Measurements from ENCODE around the gene BCL11B.

BCL11B gene

DNA sequence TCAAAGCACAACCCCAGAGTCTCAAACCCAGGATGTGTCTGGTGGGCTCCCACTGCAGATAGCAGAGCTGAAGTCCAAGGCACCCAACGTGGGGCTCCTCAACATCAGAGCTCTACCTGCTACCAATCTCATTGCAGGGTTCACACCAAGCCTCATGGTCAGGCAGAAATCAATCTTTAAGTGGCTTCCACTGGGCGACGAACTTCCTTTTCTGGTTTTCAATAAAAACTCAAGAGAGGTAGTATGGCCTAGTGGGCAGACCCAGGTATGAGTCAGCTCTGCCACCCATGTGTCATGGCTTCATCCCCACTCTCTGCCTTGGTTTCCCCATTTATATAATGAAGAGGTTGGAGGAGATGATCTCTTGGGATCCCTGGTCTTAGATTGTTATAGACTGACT, 47.0 kb downstream of the BCL11B start:
- Histone ChIP-seq H3K27me3 (peaks cover 31% of the 10 kb centered on the region), H3K36me3 (no peaks in the 10 kb centered on the region), H3K4me3 (ENCODE audit: low read depth in 1 of 2, low read length in 1 of 2) (no peak overlapping the region), H3K27ac (no peak overlapping the region), H3K4me1 (ENCODE audit: control insufficient read depth in 1 of 2, insufficient read depth in 1 of 2, low read depth in 1 of 2, low read length in 1 of 2) (no peaks in the 10 kb centered on the region), H3K9me3 (no peaks in the 10 kb centered on the region)
- TF ChIP-seq, protein P1, sequence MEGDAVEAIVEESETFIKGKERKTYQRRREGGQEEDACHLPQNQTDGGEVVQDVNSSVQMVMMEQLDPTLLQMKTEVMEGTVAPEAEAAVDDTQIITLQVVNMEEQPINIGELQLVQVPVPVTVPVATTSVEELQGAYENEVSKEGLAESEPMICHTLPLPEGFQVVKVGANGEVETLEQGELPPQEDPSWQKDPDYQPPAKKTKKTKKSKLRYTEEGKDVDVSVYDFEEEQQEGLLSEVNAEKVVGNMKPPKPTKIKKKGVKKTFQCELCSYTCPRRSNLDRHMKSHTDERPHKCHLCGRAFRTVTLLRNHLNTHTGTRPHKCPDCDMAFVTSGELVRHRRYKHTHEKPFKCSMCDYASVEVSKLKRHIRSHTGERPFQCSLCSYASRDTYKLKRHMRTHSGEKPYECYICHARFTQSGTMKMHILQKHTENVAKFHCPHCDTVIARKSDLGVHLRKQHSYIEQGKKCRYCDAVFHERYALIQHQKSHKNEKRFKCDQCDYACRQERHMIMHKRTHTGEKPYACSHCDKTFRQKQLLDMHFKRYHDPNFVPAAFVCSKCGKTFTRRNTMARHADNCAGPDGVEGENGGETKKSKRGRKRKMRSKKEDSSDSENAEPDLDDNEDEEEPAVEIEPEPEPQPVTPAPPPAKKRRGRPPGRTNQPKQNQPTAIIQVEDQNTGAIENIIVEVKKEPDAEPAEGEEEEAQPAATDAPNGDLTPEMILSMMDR (IDR thresholded peaks at IDR 0.05) = no peak

DNA sequence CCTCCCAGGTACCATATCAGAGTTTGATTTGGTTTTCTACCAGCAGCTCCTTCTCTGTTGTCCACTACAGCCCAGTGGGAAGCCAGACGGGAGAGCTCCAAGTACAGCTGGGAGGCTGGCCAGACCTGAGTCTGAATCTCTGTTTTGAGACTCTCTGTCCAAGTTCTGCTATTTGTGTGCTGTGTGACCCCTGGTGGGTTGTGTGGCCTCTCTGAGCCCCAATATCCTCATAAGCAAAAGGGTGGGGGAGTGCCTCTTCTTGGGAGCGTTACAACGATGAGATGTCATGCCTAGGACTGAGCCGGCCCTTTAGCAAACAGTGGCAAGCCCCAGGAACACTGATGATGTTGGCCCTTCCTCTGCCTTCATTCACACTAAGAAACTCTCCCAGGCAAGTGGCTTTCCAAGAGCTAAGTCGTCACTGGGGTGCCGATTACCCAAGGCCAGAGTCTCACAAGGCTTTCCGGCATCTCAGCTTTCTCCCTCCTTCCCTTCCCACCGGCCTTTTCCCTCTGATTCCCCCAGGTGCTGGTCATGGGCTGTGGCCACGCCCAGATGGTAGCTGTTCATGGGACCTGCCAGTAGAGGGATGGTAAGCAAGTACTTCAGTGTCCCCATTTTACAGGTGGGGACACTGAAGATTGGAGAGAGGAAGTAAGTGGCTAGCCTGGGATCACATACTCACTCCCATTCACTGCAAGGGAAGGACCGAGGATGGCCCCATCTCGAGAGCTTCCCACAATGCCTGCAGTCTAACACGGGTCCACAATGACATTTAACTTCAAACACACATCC, 47.7 kb downstream of the BCL11B start:
- H3K9me3 ChIP-seq = no peaks in the 10 kb centered on the region
- H3K4me1 ChIP-seq (ENCODE audit: control insufficient read depth in 1 of 2, insufficient read depth in 1 of 2, low read depth in 1 of 2, low read length in 1 of 2) = no peaks in the 10 kb centered on the region
- no peaks in the 10 kb centered on the region for H3K36me3 ChIP-seq
- no peak overlapping the region for H3K27ac ChIP-seq
- TF ChIP-seq, protein P1 (IDR thresholded peaks at IDR 0.05) = no peak
- H3K27me3 ChIP-seq = peaks cover 25% of the 10 kb centered on the region
- no peak overlapping the region for H3K4me3 ChIP-seq (ENCODE audit: low read depth in 1 of 2, low read length in 1 of 2)

DNA sequence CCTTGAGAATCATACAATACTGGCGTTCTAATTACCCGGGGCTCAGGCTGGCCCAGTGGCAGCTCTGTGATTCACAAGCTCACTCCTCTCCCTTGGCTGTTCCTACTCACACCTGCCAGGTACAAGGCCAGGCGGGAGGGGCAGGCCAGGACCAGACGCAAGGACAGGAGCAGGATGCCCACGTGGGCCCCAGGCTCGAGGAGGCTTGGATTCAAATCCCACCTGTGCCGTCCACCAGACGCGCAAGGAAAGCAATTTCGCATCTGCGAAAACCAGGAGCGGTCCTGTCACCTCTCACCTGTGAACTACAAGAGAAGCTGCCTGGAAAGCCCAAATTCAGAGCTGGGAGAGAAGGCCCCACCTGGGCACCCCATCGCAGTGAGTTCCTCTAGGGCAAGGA, 50.6 kb downstream of the BCL11B start:
- Histone ChIP-seq H3K9me3 (no peaks in the 10 kb centered on the region), H3K4me3 (ENCODE audit: low read depth in 1 of 2, low read length in 1 of 2) (no peak overlapping the region), H3K36me3 (no peaks in the 10 kb centered on the region), H3K4me1 (ENCODE audit: control insufficient read depth in 1 of 2, insufficient read depth in 1 of 2, low read depth in 1 of 2, low read length in 1 of 2) (no peaks in the 10 kb centered on the region), H3K27me3 (peaks cover 12% of the 10 kb centered on the region), H3K27ac (no peak overlapping the region)
- TF ChIP-seq, protein P1 (IDR thresholded peaks at IDR 0.05) = no peak

DNA sequence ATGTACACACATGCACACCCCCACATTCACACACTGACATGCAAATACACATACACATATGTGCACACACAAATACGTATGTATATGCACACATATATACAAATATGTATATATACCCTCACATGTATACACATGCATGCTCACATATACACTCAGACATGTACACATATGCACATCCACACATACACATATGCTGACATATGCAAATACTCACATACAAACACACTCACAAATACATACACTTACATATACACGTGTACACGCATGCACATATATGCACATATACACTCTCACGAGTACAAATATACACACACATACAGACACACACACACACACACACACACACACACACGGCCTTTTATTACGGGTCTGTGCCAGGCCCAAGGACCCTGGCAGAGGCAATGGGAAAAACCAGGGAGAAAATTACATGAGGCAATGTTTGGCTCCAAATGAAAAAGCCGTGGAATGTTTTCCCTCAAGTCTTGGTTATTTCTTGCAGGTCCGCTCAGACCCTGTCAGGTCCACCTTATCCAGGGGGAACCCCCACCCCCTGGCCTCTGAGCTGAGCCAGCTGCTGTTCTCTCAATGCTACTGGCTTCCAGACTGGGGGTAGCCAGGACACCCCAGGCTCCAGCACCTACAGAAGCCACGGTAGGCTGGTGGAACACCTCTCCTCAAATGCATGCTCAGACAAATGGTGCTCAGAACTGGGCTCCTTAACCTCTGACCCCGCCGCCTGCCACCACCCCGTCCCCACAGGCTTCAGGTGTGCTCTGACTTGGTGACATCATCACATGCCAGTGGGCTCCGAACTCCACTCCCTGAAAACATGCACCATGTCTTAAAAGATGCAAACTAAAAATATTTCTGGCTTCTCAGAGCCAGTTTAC, 54.7 kb downstream of the BCL11B start:
- no peaks in the 10 kb centered on the region for H3K9me3 ChIP-seq
- no peaks in the 10 kb centered on the region for H3K27me3 ChIP-seq
- TF ChIP-seq, protein P1 (IDR thresholded peaks at IDR 0.05) = no peak
- no peak overlapping the region for H3K27ac ChIP-seq
- H3K36me3 ChIP-seq = no peaks in the 10 kb centered on the region
- H3K4me1 ChIP-seq (ENCODE audit: control insufficient read depth in 1 of 2, insufficient read depth in 1 of 2, low read depth in 1 of 2, low read length in 1 of 2) = no peaks in the 10 kb centered on the region
- H3K4me3 ChIP-seq (ENCODE audit: low read depth in 1 of 2, low read length in 1 of 2) = no peak overlapping the region

DNA sequence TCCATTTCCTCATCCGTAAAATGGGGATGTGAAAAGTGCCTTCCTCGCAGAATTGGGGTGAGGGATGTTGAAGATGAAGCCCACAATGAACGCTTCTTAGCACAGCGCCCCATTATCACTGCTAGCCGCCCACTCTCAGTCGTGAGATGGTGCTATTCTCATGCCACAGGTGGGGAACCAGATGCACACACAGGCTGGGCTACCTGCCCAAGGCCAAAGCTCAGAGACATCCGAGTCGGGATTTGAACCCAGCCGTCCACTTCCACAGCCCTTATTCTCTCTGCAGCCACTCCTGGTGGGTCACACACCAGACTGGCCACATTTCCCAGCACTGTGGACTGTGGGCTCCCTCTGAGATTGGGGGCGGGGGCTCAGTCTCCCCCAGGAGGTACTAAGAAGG, 55.8 kb downstream of the BCL11B start:
- TF ChIP-seq, protein P1 (IDR thresholded peaks at IDR 0.05) = no peak
- H3K27me3 ChIP-seq = no peaks in the 10 kb centered on the region
- H3K36me3 ChIP-seq = no peaks in the 10 kb centered on the region
- H3K27ac ChIP-seq = no peak overlapping the region
- H3K4me3 ChIP-seq (ENCODE audit: low read depth in 1 of 2, low read length in 1 of 2) = no peak overlapping the region
- no peaks in the 10 kb centered on the region for H3K9me3 ChIP-seq
- no peaks in the 10 kb centered on the region for H3K4me1 ChIP-seq (ENCODE audit: control insufficient read depth in 1 of 2, insufficient read depth in 1 of 2, low read depth in 1 of 2, low read length in 1 of 2)

Data from neutrophil (primary cell).